HepG2 (cell line): ENCODE results near the gene LBX2. TPM values are rescaled to one million over a fixed set of nuclear protein-coding genes. Genes with fewer than 3 reads are reported as not detected.
A peak's percentile ranks its signal among the peaks of the same experiment; 100 is the strongest.

ENCODE experiments used
- AHDC1 ChIP-seq: sonication (generic); formaldehyde crosslinking; IDR thresholded peaks from 2 replicates; pipeline ENCODE4 v1.5.1; 2020; ENCODE audit warnings: mild to moderate bottlenecking, missing genetic modification reagents, borderline replicate concordance
- MXD4 ChIP-seq: IDR thresholded peaks from 2 replicates; pipeline ENCODE4 v1.6.1; 2016; ENCODE audit warnings: mild to moderate bottlenecking, missing biosample characterization, missing genetic modification reagents
- MYC ChIP-seq: sonication (generic); formaldehyde crosslinking; IDR thresholded peaks from 2 replicates; pipeline ENCODE4 v1.9.0; 2021; ENCODE audit warnings: missing genetic modification reagents, borderline replicate concordance
- POLR2G ChIP-seq: fragments of 200-400 bp; formaldehyde crosslinking; IDR thresholded peaks from 2 replicates; pipeline ENCODE4 v1.6.1; 2018; ENCODE audit warnings: mild to moderate bottlenecking, low read depth, low read length, moderate library complexity
- REXO4 ChIP-seq: sonication (generic); formaldehyde crosslinking; IDR thresholded peaks from 2 replicates; pipeline ENCODE4 v1.8.0; 2022; ENCODE audit warnings: missing genetic modification reagents, mild to moderate bottlenecking, borderline replicate concordance
- ZC3H13 ChIP-seq: sonication (generic); formaldehyde crosslinking; IDR thresholded peaks from 2 replicates; pipeline ENCODE4 v1.8.1; 2023; ENCODE audit warnings: mild to moderate bottlenecking, missing genetic modification reagents, moderate library complexity
- ZNF251 ChIP-seq: sonication (generic); formaldehyde crosslinking; IDR thresholded peaks from 2 replicates; pipeline ENCODE4 v1.9.0; 2021; ENCODE audit warnings: mild to moderate bottlenecking, missing genetic modification reagents
- ZNF672 ChIP-seq: sonication (generic); formaldehyde crosslinking; IDR thresholded peaks from 2 replicates; pipeline ENCODE4 v1.8.1; 2022; ENCODE audit warnings: missing genetic modification reagents
- ZSCAN25 ChIP-seq: sonication (generic); formaldehyde crosslinking; IDR thresholded peaks from 2 replicates; pipeline ENCODE4 v1.8.0; 2022; ENCODE audit warnings: mild to moderate bottlenecking, missing genetic modification reagents
- polyA plus RNA-seq, 8 experiments: library from polyadenylated mRNA; depleted of rRNA in 3 of 8; stranded (reverse) in 7 of 8; unstranded in 1 of 8; fragments of >200 nt; fragmentation: Illumina TruSeq in 4 of 8; extraction: Trizol in 4 of 8; gene quantifications; 2 replicates each; pipeline versions ENCODE4 v1.2.1 to v1.2.3, GENCODE V29; 2011 to 2016; ENCODE audit warnings: low read depth in 4 of 8, missing spikeins in 1 of 8, mixed read lengths in 1 of 8; ENCODE audit not compliant: insufficient read depth in 1 of 8
- total RNA-seq, 5 experiments: library from RNA; depleted of rRNA; stranded (reverse); fragments of >200 nt; fragmentation: Illumina TruSeq; extraction: Trizol; gene quantifications; 2 replicates each; pipeline ENCODE4 v1.2.3, GENCODE V29; 2016; ENCODE audit warnings: low read depth in 1 of 5
- TF ChIP-seq, protein P1 (sequence below), 2 experiments: fragments of 450-650 bp in 1 of 2; sonication (generic) in 1 of 2; formaldehyde crosslinking in 1 of 2; IDR thresholded peaks; 2 replicates each; pipeline versions ENCODE4 v1.6.1 to v1.8.0; 2016 to 2022; ENCODE audit warnings: antibody characterized with exemption in 1 of 2, mild to moderate bottlenecking in 1 of 2, missing genetic modification reagents in 1 of 2
- TF ChIP-seq, protein P2 (sequence below): IDR thresholded peaks from 2 replicates; pipeline ENCODE4 v1.6.1; 2018; ENCODE audit warnings: missing genetic modification reagents, mild to moderate bottlenecking, missing compliant biosample characterization

LBX2 gene
- total and polyA plus RNA-seq, 2 of the 13 experiments (the other 11 are each of a cell fraction or from before 2014, with no cell fraction given): 6.4 to 8.1 TPM

DNA sequence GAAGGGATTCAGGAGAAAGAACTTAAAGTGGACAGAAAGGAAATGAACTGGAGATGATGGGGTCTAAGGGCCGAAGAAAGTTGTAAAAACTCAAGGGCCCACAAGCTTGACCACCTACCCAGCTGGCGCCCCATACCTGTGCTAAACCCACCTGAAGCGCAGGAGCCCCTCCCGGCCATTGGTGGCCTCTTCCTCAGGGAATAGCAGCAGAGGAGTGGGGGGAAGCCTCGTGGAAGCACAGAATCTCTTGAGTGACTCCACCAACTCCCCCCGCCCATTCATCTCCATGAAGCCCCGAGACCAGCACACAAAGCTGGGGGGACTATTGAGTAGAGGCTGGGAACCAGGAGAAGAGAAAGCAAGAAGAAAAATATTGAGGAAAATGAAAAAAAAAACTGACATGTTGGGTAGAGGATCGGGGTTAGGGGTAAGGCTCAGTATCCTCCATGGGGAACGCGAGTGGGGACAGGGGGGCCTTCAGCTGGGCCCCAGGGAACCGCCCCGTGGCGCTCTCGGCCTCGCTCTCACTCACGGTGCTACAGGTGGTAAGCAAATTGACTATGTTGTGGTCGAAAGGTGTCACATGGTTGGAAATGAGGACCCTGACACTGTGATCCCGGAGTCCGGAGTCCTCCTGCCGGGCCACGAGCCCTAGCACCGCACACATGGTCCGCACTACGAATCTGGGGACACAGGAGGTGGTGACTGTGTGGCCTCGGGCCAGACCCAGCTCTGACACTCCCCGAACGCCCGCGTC lies 29.4 kb upstream of the LBX2 start (continued):
- TF ChIP-seq REXO4 (CRISPR knock-in tag) (peak; percentile 55; the same call in 1 of the 2 replicates), ZSCAN25 (0 out of 2 replicates have a peak, but pooled peaks have one; percentile 3), POLR2G (no peak), MYC (peak; percentile 86; the same call in 1 of the 2 replicates), MXD4 (CRISPR knock-in tag) (no peak), AHDC1 (CRISPR knock-in tag) (no peak), ZNF251 (CRISPR knock-in tag) (no peak), ZC3H13 (no peak; the same call in 1 of the 2 replicates), ZNF672 (CRISPR knock-in tag) (no peak; the same call in 1 of the 2 replicates)
- TF ChIP-seq, protein P1, sequence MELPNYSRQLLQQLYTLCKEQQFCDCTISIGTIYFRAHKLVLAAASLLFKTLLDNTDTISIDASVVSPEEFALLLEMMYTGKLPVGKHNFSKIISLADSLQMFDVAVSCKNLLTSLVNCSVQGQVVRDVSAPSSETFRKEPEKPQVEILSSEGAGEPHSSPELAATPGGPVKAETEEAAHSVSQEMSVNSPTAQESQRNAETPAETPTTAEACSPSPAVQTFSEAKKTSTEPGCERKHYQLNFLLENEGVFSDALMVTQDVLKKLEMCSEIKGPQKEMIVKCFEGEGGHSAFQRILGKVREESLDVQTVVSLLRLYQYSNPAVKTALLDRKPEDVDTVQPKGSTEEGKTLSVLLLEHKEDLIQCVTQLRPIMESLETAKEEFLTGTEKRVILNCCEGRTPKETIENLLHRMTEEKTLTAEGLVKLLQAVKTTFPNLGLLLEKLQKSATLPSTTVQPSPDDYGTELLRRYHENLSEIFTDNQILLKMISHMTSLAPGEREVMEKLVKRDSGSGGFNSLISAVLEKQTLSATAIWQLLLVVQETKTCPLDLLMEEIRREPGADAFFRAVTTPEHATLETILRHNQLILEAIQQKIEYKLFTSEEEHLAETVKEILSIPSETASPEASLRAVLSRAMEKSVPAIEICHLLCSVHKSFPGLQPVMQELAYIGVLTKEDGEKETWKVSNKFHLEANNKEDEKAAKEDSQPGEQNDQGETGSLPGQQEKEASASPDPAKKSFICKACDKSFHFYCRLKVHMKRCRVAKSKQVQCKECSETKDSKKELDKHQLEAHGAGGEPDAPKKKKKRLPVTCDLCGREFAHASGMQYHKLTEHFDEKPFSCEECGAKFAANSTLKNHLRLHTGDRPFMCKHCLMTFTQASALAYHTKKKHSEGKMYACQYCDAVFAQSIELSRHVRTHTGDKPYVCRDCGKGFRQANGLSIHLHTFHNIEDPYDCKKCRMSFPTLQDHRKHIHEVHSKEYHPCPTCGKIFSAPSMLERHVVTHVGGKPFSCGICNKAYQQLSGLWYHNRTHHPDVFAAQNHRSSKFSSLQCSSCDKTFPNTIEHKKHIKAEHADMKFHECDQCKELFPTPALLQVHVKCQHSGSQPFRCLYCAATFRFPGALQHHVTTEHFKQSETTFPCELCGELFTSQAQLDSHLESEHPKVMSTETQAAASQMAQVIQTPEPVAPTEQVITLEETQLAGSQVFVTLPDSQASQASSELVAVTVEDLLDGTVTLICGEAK (IDR thresholded peaks at IDR 0.05): no peak
- TF ChIP-seq, protein P1 (CRISPR knock-in tag; IDR thresholded peaks at IDR 0.05): 0 out of 2 replicates have a peak, but pooled peaks have one; percentile 3
- TF ChIP-seq, protein P2, sequence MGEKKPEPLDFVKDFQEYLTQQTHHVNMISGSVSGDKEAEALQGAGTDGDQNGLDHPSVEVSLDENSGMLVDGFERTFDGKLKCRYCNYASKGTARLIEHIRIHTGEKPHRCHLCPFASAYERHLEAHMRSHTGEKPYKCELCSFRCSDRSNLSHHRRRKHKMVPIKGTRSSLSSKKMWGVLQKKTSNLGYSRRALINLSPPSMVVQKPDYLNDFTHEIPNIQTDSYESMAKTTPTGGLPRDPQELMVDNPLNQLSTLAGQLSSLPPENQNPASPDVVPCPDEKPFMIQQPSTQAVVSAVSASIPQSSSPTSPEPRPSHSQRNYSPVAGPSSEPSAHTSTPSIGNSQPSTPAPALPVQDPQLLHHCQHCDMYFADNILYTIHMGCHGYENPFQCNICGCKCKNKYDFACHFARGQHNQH (CRISPR knock-in tag): no peak
